ENCODE measurements around the gene IL1RAPL2.
"Not testable (repeated sequence)": the region's sequence is repeated elsewhere in the genome, so short reads cannot be mapped to it uniquely, and the experiment has no call there.

Gene IL1RAPL2

DNA sequence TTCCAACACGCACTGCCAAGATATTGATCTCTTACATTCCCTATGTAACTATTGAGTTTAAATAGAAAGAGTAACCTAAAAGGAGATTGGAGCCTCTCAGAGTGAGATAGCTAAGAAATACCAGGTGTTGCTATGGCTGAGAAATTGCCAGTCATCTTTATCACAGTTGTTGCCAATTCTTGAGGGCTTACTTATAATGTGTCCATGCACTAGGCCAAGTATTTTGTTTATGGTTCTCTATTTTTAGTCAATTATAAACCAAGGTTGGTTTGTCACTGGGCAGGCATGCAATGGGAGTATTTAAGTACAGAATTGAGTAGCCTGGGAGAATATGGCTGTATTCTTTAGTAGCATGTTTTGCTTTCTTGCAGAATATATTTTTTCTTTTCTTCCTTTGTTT is 452.9 kb downstream of the IL1RAPL2 start:
- Histone ChIP-seq H3K4me3 (ENCODE audit: low read length) (no peak overlapping the region), H3K27me3 (ENCODE audit: insufficient read depth, low read length) (no peaks in the 10 kb centered on the region), H3K36me3 (ENCODE audit: insufficient read depth, low read length) (no peaks in the 10 kb centered on the region), H3K9ac (ENCODE audit: low read depth, low read length) (no peak overlapping the region), H3K27ac (ENCODE audit: low read depth, low read length) (no peak overlapping the region), H3K9me3 (ENCODE audit: insufficient read depth, low read depth, low read length) (no peaks in the 10 kb centered on the region), H3K4me1 (ENCODE audit: insufficient read depth, low read length) (no peaks in the 10 kb centered on the region)
- no CpG with 5 or more reads among the region's 1 CpG for WGBS

DNA sequence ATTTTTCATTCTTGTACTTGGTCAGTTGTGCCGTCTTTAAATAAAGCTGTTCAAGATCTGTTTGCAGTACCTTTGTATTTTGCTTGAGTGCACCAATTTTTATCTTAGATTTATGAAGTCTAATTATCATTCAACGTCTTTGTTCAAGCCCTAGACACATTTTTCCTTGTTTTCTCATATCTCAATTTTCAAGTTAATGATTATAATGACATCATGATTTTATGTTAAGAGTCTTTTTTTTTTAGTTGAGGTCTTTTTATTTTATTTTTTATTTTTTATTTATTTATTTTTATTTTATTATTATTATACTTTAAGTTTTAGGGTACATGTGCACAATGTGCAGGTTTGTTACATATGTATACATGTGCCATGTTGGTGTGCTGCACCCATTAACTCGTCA is 463.0 kb downstream of the IL1RAPL2 start:
- not testable (repeated sequence) for H3K27ac ChIP-seq (ENCODE audit: low read depth, low read length); H3K36me3 ChIP-seq (ENCODE audit: insufficient read depth, low read length); H3K9me3 ChIP-seq (ENCODE audit: insufficient read depth, low read depth, low read length); H3K9ac ChIP-seq (ENCODE audit: low read depth, low read length); H3K27me3 ChIP-seq (ENCODE audit: insufficient read depth, low read length); H3K4me3 ChIP-seq (ENCODE audit: low read length); H3K4me1 ChIP-seq (ENCODE audit: insufficient read depth, low read length)
- no CpG with 5 or more reads among the region's 3 CpGs for WGBS

DNA sequence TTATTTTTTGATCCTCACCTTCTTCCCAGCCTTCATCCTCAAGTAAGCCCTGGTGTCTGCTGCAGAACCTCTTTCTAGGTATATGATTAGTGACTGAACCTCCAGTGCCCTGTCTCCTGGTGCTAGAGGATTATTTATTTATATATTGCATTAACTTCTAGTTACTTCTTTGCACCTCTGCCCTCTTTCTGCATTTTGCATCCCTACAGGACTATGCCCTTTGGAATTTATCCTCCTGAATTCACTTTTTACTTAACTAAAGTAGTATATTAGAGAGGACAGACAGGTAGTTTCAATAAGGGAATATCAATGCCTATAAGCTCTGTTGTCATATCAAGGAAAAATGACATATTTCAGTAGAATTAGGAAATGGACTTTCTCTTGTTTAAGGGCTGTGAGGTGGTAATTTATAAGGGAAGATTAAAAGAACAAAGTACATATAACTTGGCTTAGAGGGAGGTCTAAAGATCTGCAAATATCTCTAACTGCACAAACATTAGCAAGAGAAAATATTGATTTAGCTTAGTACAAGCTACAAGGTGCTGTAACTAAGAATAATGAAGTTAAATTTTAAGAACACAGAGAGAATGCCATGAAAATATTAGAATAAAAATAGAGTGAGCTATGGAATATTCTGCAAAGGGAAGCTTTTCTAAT is 472.8 kb downstream of the IL1RAPL2 start:
- H3K27ac ChIP-seq (ENCODE audit: low read depth, low read length), result no peak overlapping the region
- no peaks in the 10 kb centered on the region for H3K27me3 ChIP-seq (ENCODE audit: insufficient read depth, low read length)
- H3K9me3 ChIP-seq (ENCODE audit: insufficient read depth, low read depth, low read length), result 0 out of 2 replicates have a peak, but pooled peaks cover 3% of the 10 kb centered on the region
- no peak overlapping the region for H3K4me3 ChIP-seq (ENCODE audit: low read length)
- H3K9ac ChIP-seq (ENCODE audit: low read depth, low read length), result no peak overlapping the region
- no peaks in the 10 kb centered on the region for H3K36me3 ChIP-seq (ENCODE audit: insufficient read depth, low read length)
- H3K4me1 ChIP-seq (ENCODE audit: insufficient read depth, low read length), result no peaks in the 10 kb centered on the region

DNA sequence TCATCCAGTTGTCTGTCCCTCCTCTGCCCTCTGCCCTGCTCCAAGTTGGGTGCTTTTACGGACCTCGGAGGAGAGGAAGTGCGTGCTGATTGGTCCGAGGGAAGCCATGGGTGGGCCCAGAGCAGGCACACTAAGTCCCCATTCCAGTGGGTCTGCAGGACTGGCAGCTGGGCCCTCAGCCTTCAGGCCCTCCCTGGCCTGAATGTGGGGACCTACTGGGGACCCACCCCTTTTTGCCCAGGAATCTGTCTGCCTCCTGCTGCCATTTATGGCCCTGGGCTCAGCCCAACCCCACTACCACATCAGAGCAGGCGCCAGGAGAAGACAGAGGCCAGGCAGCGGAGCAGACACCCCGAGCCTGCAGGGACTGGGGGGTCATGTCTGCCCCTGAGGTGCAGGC is 484.9 kb downstream of the IL1RAPL2 start:
- no peaks in the 10 kb centered on the region for H3K27me3 ChIP-seq (ENCODE audit: insufficient read depth, low read length)
- H3K9me3 ChIP-seq (ENCODE audit: insufficient read depth, low read depth, low read length), result no peaks in the 10 kb centered on the region
- 93% methylated on average over 7 of the region's 7 CpGs for WGBS
- 0 out of 2 replicates have a peak, but pooled peaks cover 5% of the 10 kb centered on the region for H3K4me1 ChIP-seq (ENCODE audit: insufficient read depth, low read length)
- no peak overlapping the region for H3K27ac ChIP-seq (ENCODE audit: low read depth, low read length)
- no peaks in the 10 kb centered on the region for H3K36me3 ChIP-seq (ENCODE audit: insufficient read depth, low read length)
- H3K4me3 ChIP-seq (ENCODE audit: low read length), result no peak overlapping the region
- no peak overlapping the region for H3K9ac ChIP-seq (ENCODE audit: low read depth, low read length)

DNA sequence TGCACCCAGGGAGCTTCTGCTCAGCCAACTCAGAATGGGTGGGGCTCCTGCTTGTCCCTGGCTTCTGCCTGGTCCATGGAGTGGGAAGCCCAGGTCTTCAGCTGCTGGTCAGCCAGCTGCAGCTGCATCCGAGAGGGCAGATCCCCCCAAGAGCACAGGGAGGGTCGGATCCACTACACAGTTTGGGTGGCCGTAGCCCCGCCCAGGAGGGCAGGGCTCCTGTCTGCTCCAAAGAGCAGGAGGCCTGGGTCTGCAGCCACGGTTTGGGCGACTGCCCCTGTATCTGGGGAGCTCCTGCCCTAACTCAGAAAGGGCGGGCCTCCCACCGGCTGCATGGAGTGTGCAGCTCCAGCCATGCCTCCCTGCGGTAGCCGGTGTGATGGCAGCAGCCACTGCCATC is 485.4 kb downstream of the IL1RAPL2 start:
- H3K4me1 ChIP-seq (ENCODE audit: insufficient read depth, low read length), result 0 out of 2 replicates have a peak, but pooled peaks cover 5% of the 10 kb centered on the region
- no peak overlapping the region for H3K27ac ChIP-seq (ENCODE audit: low read depth, low read length)
- H3K27me3 ChIP-seq (ENCODE audit: insufficient read depth, low read length), result no peaks in the 10 kb centered on the region
- no peak overlapping the region for H3K9ac ChIP-seq (ENCODE audit: low read depth, low read length)
- no peak overlapping the region for H3K4me3 ChIP-seq (ENCODE audit: low read length)
- no peaks in the 10 kb centered on the region for H3K36me3 ChIP-seq (ENCODE audit: insufficient read depth, low read length)
- WGBS, result 95% methylated on average over 10 of the region's 10 CpGs
- no peaks in the 10 kb centered on the region for H3K9me3 ChIP-seq (ENCODE audit: insufficient read depth, low read depth, low read length)

DNA sequence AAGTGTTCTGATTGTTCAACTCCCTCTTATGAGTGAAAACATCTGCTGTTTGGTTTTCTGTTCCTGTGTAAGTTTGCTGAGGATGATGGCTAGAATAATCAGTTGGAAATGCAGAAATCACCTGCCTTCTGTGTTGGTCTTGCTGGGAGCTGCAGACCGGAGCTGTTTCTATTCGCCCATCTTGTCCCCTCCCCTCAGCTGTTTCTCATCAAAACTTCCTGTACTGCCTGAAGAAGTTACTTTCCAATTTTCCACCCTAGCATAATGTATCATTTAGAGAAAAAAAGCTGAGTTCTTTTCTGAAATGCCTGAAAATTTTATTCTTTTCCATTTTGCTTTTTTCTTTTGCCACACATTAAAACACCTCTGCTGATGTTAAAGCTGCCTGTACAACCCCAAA is 486.9 kb downstream of the IL1RAPL2 start:
- no peak overlapping the region for H3K27ac ChIP-seq (ENCODE audit: low read depth, low read length)
- no peaks in the 10 kb centered on the region for H3K9me3 ChIP-seq (ENCODE audit: insufficient read depth, low read depth, low read length)
- H3K36me3 ChIP-seq (ENCODE audit: insufficient read depth, low read length), result no peaks in the 10 kb centered on the region
- H3K9ac ChIP-seq (ENCODE audit: low read depth, low read length), result no peak overlapping the region
- 96% methylated on average over 2 of the region's 2 CpGs for WGBS
- H3K4me3 ChIP-seq (ENCODE audit: low read length), result no peak overlapping the region
- H3K27me3 ChIP-seq (ENCODE audit: insufficient read depth, low read length), result no peaks in the 10 kb centered on the region
- H3K4me1 ChIP-seq (ENCODE audit: insufficient read depth, low read length), result 0 out of 2 replicates have a peak, but pooled peaks cover 5% of the 10 kb centered on the region

DNA sequence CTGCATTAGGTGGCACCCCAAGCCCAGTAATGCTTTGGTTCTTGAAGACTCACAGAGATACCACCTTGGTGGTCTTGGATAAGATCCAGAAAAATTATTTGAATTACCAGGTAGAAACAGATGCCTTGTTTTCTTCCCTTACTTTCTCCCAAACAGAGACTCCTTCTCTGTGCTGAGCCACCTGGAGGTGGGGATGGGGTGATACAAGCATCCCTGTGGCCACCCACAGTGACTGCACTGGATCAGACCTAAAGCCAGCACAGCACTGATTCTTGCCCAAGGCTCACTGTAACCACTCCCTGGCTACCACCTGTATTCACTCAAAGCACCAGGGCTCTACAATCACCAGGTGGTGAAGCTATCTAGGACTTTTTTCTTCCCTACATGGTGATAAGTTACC is 497.7 kb downstream of the IL1RAPL2 start:
- Histone ChIP-seq H3K4me3 (ENCODE audit: low read length) (no peak overlapping the region), H3K9ac (ENCODE audit: low read depth, low read length) (no peak overlapping the region), H3K9me3 (ENCODE audit: insufficient read depth, low read depth, low read length) (no peaks in the 10 kb centered on the region), H3K27ac (ENCODE audit: low read depth, low read length) (no peak overlapping the region), H3K27me3 (ENCODE audit: insufficient read depth, low read length) (no peaks in the 10 kb centered on the region), H3K4me1 (ENCODE audit: insufficient read depth, low read length) (no peaks in the 10 kb centered on the region), H3K36me3 (ENCODE audit: insufficient read depth, low read length) (no peaks in the 10 kb centered on the region)

DNA sequence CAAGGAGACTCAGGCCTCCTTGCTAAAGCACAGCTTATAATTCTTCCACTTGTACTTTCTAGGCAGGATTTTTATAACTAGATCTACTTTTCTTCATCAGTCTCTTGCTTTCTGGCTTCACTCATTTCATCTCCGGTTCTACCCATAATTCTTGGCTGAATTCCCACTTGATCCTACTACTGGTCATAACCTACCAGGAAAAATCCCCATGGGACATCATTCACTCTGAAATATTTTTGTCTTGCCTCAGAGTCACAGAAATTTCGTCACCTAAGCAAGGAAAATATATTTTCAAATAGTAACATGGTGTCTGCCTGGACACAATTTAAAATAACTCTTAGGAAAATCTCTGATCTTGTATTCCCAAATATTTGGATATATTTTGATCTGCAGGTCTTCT is 532.2 kb downstream of the IL1RAPL2 start:
- H3K4me3 ChIP-seq (ENCODE audit: low read length), result no peak overlapping the region
- no peak overlapping the region for H3K27ac ChIP-seq (ENCODE audit: low read depth, low read length)
- 92% methylated on average over 1 of the region's 2 CpGs for WGBS
- no peak overlapping the region for H3K9ac ChIP-seq (ENCODE audit: low read depth, low read length)
- no peaks in the 10 kb centered on the region for H3K27me3 ChIP-seq (ENCODE audit: insufficient read depth, low read length)
- no peaks in the 10 kb centered on the region for H3K36me3 ChIP-seq (ENCODE audit: insufficient read depth, low read length)
- no peaks in the 10 kb centered on the region for H3K9me3 ChIP-seq (ENCODE audit: insufficient read depth, low read depth, low read length)
- H3K4me1 ChIP-seq (ENCODE audit: insufficient read depth, low read length), result no peaks in the 10 kb centered on the region

DNA sequence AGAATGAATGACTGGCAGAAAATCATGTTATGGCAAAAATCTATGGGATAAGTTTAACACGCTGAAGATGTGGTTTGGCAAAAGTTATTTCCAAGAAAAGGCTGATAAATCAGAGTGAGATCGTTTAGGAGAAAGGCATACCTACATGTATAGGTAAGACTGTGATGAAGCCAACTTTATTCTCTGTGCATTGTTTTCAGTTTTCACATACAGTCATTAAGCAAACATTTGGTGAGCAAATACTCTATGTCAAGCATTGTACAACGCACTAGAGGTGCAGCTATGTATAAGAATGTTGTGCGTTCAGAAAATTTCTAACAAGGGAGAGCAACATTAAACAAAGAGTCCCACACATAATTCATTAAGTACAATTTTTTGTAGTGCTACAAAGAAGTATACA is 532.8 kb downstream of the IL1RAPL2 start:
- Histone ChIP-seq H3K36me3 (ENCODE audit: insufficient read depth, low read length) (no peaks in the 10 kb centered on the region), H3K27ac (ENCODE audit: low read depth, low read length) (no peak overlapping the region), H3K27me3 (ENCODE audit: insufficient read depth, low read length) (no peaks in the 10 kb centered on the region), H3K4me1 (ENCODE audit: insufficient read depth, low read length) (no peaks in the 10 kb centered on the region), H3K9me3 (ENCODE audit: insufficient read depth, low read depth, low read length) (no peaks in the 10 kb centered on the region), H3K4me3 (ENCODE audit: low read length) (no peak overlapping the region), H3K9ac (ENCODE audit: low read depth, low read length) (no peak overlapping the region)
- WGBS, result 98% methylated on average over 2 of the region's 4 CpGs

DNA sequence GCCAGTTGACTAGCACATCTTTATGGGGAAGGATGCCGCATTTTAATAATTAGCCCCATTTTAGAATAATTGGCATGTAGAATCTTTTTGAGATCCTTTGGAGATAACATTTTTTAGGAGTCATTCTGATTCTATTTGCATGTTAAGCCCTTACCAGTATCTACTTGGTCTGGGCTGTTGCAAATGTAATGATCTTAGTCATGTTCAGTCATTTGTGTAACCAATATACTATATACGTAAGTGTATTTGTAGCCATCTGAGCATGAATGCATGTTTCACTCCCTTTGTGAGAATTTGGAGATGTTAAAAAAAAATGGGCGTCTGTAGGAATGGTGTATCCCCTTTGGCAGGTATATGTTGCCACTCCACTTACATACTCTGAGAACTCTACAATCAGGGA is 535.4 kb downstream of the IL1RAPL2 start:
- Histone ChIP-seq H3K9me3 (ENCODE audit: insufficient read depth, low read depth, low read length) (no peaks in the 10 kb centered on the region), H3K4me3 (ENCODE audit: low read length) (no peak overlapping the region)
- 100% methylated on average over 2 of the region's 3 CpGs for WGBS

DNA sequence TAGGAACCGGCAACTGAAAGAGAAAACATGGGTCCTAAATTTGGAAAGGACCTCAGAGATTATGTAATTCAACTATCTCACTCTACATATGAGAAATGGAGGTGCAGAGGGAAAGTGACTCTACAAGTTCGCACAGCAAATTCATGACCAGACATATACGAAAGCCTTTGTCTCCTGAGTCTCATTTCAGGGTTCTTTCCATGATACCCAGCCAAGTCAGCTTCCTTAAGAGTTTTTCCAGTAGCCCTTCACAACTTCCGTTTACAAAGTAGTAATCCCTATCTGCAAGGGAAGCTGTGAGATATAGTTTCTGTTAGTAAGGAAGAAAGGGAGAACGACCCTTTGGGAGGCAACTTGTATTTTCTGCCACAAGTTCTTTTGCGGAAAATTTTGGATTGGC is 543.9 kb downstream of the IL1RAPL2 start:
- no peak overlapping the region for H3K4me3 ChIP-seq (ENCODE audit: low read length)
- no peaks in the 10 kb centered on the region for H3K36me3 ChIP-seq (ENCODE audit: insufficient read depth, low read length)
- 88% methylated on average over 5 of the region's 6 CpGs for WGBS

More for the DNA sequence above, 535.4 kb downstream of the IL1RAPL2 start:
- H3K27ac ChIP-seq (ENCODE audit: low read depth, low read length), result no peak overlapping the region
- H3K27me3 ChIP-seq (ENCODE audit: insufficient read depth, low read length), result no peaks in the 10 kb centered on the region
- no peaks in the 10 kb centered on the region for H3K4me1 ChIP-seq (ENCODE audit: insufficient read depth, low read length)
- no peaks in the 10 kb centered on the region for H3K36me3 ChIP-seq (ENCODE audit: insufficient read depth, low read length)
- no peak overlapping the region for H3K9ac ChIP-seq (ENCODE audit: low read depth, low read length)

DNA sequence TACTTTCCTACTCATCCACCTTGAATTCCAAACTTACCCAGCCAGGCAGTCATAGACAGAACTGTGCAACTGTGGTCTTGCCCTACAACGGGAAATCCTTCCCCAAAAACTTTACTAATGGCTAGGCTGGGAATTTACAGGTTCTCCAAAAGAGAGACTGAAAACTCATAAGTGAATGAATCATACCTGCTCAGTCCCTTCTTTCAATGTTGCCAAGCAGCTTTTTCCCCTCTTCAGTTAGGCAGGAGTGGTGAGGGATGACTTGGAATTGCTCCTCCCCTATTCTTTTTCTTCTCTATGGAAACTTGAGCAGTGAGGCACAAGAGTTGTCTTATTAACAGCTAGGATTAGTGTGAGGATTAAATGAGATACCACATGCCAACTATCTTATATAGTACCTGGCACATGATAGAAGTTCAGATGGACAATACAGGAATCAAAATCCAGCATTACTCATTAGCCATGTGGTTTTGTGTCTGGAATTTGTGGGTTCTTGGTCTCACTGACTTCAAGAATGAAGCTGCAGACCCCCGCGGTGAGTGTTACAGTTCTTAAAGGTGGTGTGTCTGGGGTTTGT is 548.6 kb downstream of the IL1RAPL2 start:
- Histone ChIP-seq H3K27ac (ENCODE audit: low read depth, low read length) (no peak overlapping the region), H3K4me3 (ENCODE audit: low read length) (no peak overlapping the region), H3K4me1 (ENCODE audit: insufficient read depth, low read length) (no peaks in the 10 kb centered on the region), H3K9me3 (ENCODE audit: insufficient read depth, low read depth, low read length) (no peaks in the 10 kb centered on the region), H3K27me3 (ENCODE audit: insufficient read depth, low read length) (no peaks in the 10 kb centered on the region), H3K9ac (ENCODE audit: low read depth, low read length) (no peak overlapping the region), H3K36me3 (ENCODE audit: insufficient read depth, low read length) (no peaks in the 10 kb centered on the region)
- WGBS, result 90% methylated on average over 3 of the region's 3 CpGs

More for the DNA sequence above, 543.9 kb downstream of the IL1RAPL2 start:
- Histone ChIP-seq H3K27me3 (ENCODE audit: insufficient read depth, low read length) (no peaks in the 10 kb centered on the region), H3K27ac (ENCODE audit: low read depth, low read length) (peak overlapping the region; percentile 18; the same call in 1 of the 2 replicates), H3K9me3 (ENCODE audit: insufficient read depth, low read depth, low read length) (no peaks in the 10 kb centered on the region), H3K4me1 (ENCODE audit: insufficient read depth, low read length) (no peaks in the 10 kb centered on the region), H3K9ac (ENCODE audit: low read depth, low read length) (no peak overlapping the region)

All from HUES64 (cell line).